Colonic mucosa (tissue), 4 donors: ENCODE measurements around the gene TIMM10. TPM values are rescaled to one million over a fixed set of nuclear protein-coding genes. Genes with fewer than 3 reads are reported as not detected.

Source experiments
- DNase-seq: peaks from one replicate; pipeline ENCODE4 v3.0.0-alpha.2; 2020
- H3K27ac ChIP-seq: fragments of 200-600 bp; one replicate; pipeline ENCODE4 v1.8.0; 2021
- H3K27me3 ChIP-seq: fragments of 200-600 bp; one replicate; pipeline ENCODE4 v1.8.0; 2021
- H3K36me3 ChIP-seq: fragments of 200-600 bp; one replicate; pipeline ENCODE4 v1.8.0; 2021
- H3K4me1 ChIP-seq: fragments of 200-600 bp; one replicate; pipeline ENCODE4 v1.8.0; 2021; ENCODE audit warnings: mild to moderate bottlenecking
- H3K4me3 ChIP-seq: fragments of 200-600 bp; one replicate; pipeline ENCODE4 v1.8.0; 2021
- H3K9ac ChIP-seq, 2 donors: one replicate each; pipeline ENCODE4 v1.7.0; 2013; ENCODE audit warnings: control low read depth in 2 of 2, low read depth in 2 of 2, low read length in 2 of 2
- H3K9me3 ChIP-seq: fragments of 200-600 bp; one replicate; pipeline ENCODE4 v1.8.0; 2021
- CTCF ChIP-seq: fragments of 200-600 bp; IDR thresholded peaks from one replicate; pipeline ENCODE4 v1.8.0; 2022; ENCODE audit warnings: antibody characterized with exemption, mild to moderate bottlenecking
- intact Hi-C: fragments of 100-400 bp; cut with DNase I; formaldehyde crosslinking; loops from one replicate; pipeline ENCODE4 v1.14.1; 2022
- total RNA-seq, 2 donors: library from RNA; stranded (reverse); fragmentation: NEBNext Ultra II Directional in 1 of 2; extraction: Animal tissue kit (Norgen Biotek cat#: 25700) in 1 of 2; gene quantifications; one replicate each; pipeline ENCODE4 v1.2.1, GENCODE V29; 2021
- donor health status: healthy.
- donor health status: DM: no; HTN: no; CAD: no.
- donor health status: DM: no; HTN: no; CAD: no.

The TIMM10 gene
- total RNA-seq, 2 donors from 2014 or later = 54.8 to 67.1 TPM

GRCh38 chr11:57499413-57499982 is 31.1 kb downstream of the TIMM10 start:
- H3K27ac ChIP-seq = no peak overlapping the region
- H3K4me1 ChIP-seq = peaks cover 5% of the 10 kb centered on the region
- no peak overlapping the region for H3K4me3 ChIP-seq
- intact Hi-C loops = no loop called here
- no peaks in the 10 kb centered on the region for H3K36me3 ChIP-seq
- DNase-seq = peak; percentile 97
- H3K9ac ChIP-seq = peak overlapping the region; percentile 38 to 78
- H3K27me3 ChIP-seq = no peaks in the 10 kb centered on the region
- no peak for TF ChIP-seq CTCF
- no peaks in the 10 kb centered on the region for H3K9me3 ChIP-seq

DNA sequence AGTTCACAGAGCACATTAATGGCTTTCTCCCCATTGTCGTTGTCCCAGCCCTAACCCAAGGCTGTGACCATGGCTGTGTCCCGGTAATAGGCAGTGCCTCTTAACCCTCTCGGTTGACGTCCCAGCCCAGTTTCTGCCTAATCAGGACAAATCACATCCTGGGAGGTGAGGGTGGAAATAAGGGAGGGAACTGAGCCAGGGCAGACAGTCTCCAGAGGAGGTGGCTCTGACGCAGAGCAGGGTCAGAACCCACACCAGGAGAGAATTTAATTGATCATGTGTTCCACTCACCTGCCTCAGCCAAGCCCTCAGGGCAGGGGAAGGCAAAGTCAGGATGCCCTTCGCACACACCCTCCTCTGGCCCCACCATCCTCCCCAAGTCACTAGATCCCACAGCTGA is 32.0 kb downstream of the TIMM10 start:
- intact Hi-C loops = no loop called here
- Histone ChIP-seq H3K9ac (no peak overlapping the region), H3K4me1 (peaks cover 5% of the 10 kb centered on the region), H3K4me3 (no peak overlapping the region), H3K27ac (no peak overlapping the region), H3K9me3 (no peaks in the 10 kb centered on the region), H3K27me3 (no peaks in the 10 kb centered on the region), H3K36me3 (no peaks in the 10 kb centered on the region)
- TF ChIP-seq CTCF = no peak
- no peak for DNase-seq

DNA sequence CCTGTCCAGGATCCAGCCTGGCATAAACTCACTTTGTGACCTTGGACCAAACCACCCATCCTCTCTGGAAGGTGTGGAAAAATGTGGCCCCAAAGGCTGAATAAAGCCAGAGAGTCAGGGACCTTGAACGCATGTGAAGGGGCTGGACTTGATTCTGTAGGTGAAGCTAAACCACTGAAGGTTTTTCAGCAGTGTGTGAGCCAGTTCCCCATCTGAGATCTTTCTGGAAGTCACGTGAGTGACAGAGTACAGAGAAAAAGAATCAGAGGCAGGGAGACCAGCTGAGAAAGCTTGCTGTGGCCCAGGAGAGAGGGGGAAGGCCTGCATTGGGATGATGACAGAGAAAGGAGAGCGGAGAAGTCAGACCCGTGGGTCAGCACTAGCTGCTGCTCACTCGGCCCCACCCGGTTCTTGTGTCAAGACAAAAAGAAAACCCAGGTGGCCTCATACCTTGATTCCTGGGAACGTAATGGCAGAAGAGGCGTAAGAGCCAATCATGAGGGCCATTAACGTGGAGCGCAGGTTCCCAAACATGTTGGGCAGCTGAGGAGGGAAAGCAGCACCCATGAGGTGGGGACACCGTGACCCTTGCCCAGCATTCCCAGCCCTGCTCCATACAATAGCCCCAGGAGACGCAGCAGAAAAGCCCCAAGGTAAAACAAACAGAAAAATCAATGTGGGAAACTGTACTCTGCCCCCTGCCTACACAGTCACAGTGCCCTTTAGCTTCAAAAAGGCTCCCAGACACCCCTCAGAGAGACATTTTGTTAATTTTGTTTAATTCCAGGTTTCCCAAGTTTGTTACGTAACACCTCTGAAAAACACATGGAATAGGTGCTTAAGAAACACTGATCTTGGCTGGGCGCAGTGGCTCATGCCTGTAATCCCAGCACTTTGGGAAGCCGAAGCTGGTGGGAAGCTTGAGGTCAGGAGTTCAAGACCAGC is 33.0 kb downstream of the TIMM10 start:
- H3K4me1 ChIP-seq = peaks cover 5% of the 10 kb centered on the region
- H3K27ac ChIP-seq = no peak overlapping the region
- TF ChIP-seq CTCF = no peak

GRCh38 chr11:57496109-57496820 is 34.3 kb downstream of the TIMM10 start:
- H3K27ac ChIP-seq = no peak overlapping the region

More for the DNA sequence above, 33.0 kb downstream of the TIMM10 start:
- Histone ChIP-seq H3K9me3 (no peaks in the 10 kb centered on the region), H3K27me3 (no peaks in the 10 kb centered on the region), H3K4me3 (no peak overlapping the region), H3K36me3 (no peaks in the 10 kb centered on the region), H3K9ac (no peak overlapping the region)
- intact Hi-C loops = no loop called here
- DNase-seq = no peak

More at GRCh38 chr11:57496109-57496820, 34.3 kb downstream of the TIMM10 start:
- H3K27me3 ChIP-seq = no peaks in the 10 kb centered on the region
- peaks cover 5% of the 10 kb centered on the region for H3K4me1 ChIP-seq
- DNase-seq = no peak
- no peak for TF ChIP-seq CTCF
- no peak overlapping the region for H3K9ac ChIP-seq
- no peak overlapping the region for H3K4me3 ChIP-seq
- intact Hi-C loops = no loop called here
- no peaks in the 10 kb centered on the region for H3K36me3 ChIP-seq
- no peaks in the 10 kb centered on the region for H3K9me3 ChIP-seq
